ENCODE measurements around the gene WDCP. TPM values are rescaled to one million over a fixed set of nuclear protein-coding genes. Genes with fewer than 3 reads are reported as not detected.
"Not testable (repeated sequence)": the region's sequence is repeated elsewhere in the genome, so short reads cannot be mapped to it uniquely, and the experiment has no call there.

Gene WDCP
- total RNA-seq (2021; fragmentation: NEBNext Ultra II Directional; extraction: Animal tissue kit (Norgen Biotek cat#: 25700)), result 10 to 100 TPM; 12.0 to 19.4 (median 13.5) TPM
- long read RNA-seq, partial matches to known transcripts, result 3 of 7 reads
- long read RNA-seq, other reads (novel, unspliced or antisense), result 0 of 7 reads

GRCh38 chr2:24046930-24047702, at the start of gene WDCP:
WDCP (minus strand) TSS chr2:24047391; CDS start chr2:24039494, 7,897 bp downstream.
- peaks cover 6% of the 10 kb centered on the region; the same call in 1 of the 2 replicates for H3K36me3 Mint-ChIP-seq (ENCODE audit: low read depth)
- peaks cover 31% of the 10 kb centered on the region for H3K4me1 Mint-ChIP-seq (ENCODE audit: low read depth)
- H3K27ac Mint-ChIP-seq, result peak within 1 kb of the TSS; percentile 80
- no peak for TF ChIP-seq CTCF (IDR thresholded peaks at IDR 0.05)
- no peaks in the 10 kb centered on the region; the same call in 1 of the 2 replicates for H3K27me3 Mint-ChIP-seq (ENCODE audit: insufficient read depth)
- H3K4me3 Mint-ChIP-seq, result peak within 1 kb of the TSS; percentile 96
- H3K9me3 Mint-ChIP-seq, result no peaks in the 10 kb centered on the region
- DNase-seq, result peak; percentile 99

DNA sequence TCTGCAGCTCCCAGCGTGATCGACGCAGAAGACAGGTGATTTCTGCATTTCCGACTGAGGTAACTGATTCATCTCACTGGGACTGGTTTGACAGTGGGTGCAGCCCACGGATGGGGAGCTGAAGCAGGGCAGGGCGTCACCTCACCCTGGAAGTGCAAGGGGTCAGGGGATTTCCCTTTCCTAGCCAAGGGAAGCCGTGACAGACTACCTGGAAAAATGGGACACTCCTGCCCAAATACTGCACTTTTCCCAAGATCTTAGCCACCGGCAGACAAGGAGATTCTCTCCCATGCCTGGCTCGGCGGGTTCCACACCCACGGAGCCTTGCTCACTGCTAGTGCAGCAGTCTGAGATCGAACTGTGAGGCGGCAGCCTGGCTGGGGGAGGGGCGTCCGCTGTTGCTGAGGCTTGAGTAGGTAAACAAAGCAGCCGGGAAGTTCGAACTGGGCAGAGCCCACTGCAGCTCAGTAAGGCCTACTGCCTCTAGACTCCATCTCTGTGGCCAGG, 48.0 kb upstream of the WDCP start:
- not testable (repeated sequence) for H3K4me3 Mint-ChIP-seq; H3K27ac Mint-ChIP-seq; H3K27me3 Mint-ChIP-seq (ENCODE audit: insufficient read depth); DNase-seq; H3K4me1 Mint-ChIP-seq (ENCODE audit: low read depth); H3K9me3 Mint-ChIP-seq
- H3K36me3 Mint-ChIP-seq (ENCODE audit: low read depth), result peaks cover 19% of the 10 kb centered on the region; the same call in 1 of the 2 replicates

GRCh38 chr2:24093270-24093669, 46.1 kb upstream of the WDCP start:
- not testable (repeated sequence) for H3K4me1 Mint-ChIP-seq (ENCODE audit: low read depth); H3K27me3 Mint-ChIP-seq (ENCODE audit: insufficient read depth); DNase-seq; H3K27ac Mint-ChIP-seq; H3K9me3 Mint-ChIP-seq; H3K4me3 Mint-ChIP-seq
- peaks cover 14% of the 10 kb centered on the region; the same call in 1 of the 2 replicates for H3K36me3 Mint-ChIP-seq (ENCODE audit: low read depth)

GRCh38 chr2:24088821-24089359, 41.7 kb upstream of the WDCP start:
- H3K9me3 Mint-ChIP-seq, result no peaks in the 10 kb centered on the region
- TF ChIP-seq CTCF (IDR thresholded peaks at IDR 0.05), result no peak
- no peaks in the 10 kb centered on the region; the same call in 1 of the 2 replicates for H3K27me3 Mint-ChIP-seq (ENCODE audit: insufficient read depth)
- no peaks in the 10 kb centered on the region for H3K36me3 Mint-ChIP-seq (ENCODE audit: low read depth)
- H3K4me3 Mint-ChIP-seq, result no peak overlapping the region
- no peak for DNase-seq
- peaks cover 9% of the 10 kb centered on the region for H3K4me1 Mint-ChIP-seq (ENCODE audit: low read depth)
- H3K27ac Mint-ChIP-seq, result no peak overlapping the region

DNA sequence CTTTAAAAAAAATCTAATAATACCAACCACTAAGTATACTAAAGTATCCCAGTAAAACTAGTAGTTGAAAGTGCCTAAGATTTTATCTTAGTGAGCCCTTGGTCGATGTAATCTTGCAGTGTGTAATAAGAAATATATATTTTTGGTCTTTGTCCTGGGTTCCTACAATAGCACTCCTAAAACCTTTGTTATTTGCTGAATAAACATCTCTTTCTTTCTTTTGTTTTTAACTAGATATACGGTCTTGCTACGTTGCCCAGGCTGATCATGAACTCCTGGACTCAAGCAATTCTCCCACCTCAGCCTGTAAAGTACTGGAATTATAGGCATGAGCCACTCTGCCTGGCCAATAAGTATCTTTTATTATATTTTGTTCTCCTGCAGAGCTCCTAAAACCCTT, 39.8 kb upstream of the WDCP start:
- no peak overlapping the region for H3K4me3 Mint-ChIP-seq
- H3K4me1 Mint-ChIP-seq (ENCODE audit: low read depth), result peaks cover 28% of the 10 kb centered on the region
- H3K27ac Mint-ChIP-seq, result no peak overlapping the region
- no peak for TF ChIP-seq CTCF (IDR thresholded peaks at IDR 0.05)
- no peak for DNase-seq
- no peaks in the 10 kb centered on the region; the same call in none of the 2 replicates for H3K27me3 Mint-ChIP-seq (ENCODE audit: insufficient read depth)
- H3K9me3 Mint-ChIP-seq, result no peaks in the 10 kb centered on the region
- H3K36me3 Mint-ChIP-seq (ENCODE audit: low read depth), result peaks cover 5% of the 10 kb centered on the region

DNA sequence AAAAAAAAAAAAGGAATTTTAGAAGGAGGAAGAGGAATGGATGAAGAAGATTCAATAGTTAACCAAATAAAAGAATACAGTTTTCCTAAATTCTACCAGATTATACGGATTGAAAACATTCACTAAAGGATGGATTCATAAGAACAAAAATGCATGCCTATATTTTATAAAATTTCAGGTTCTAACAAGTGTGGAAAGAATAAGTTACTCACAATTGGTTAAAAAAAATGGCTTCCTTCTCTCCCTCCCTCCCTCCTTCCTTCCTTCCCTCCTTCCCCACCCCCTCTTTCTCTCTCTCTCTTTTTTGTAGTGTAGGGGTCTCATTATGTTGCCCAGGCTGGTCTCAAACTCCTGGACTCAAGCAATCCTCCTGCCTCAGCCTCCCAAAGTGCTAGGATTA, 39.0 kb upstream of the WDCP start:
- TF ChIP-seq CTCF (IDR thresholded peaks at IDR 0.05), result no peak
- peaks cover 10% of the 10 kb centered on the region for H3K36me3 Mint-ChIP-seq (ENCODE audit: low read depth)
- no peak overlapping the region for H3K4me3 Mint-ChIP-seq
- peaks cover 36% of the 10 kb centered on the region for H3K4me1 Mint-ChIP-seq (ENCODE audit: low read depth)
- no peak overlapping the region for H3K27ac Mint-ChIP-seq
- H3K27me3 Mint-ChIP-seq (ENCODE audit: insufficient read depth), result no peaks in the 10 kb centered on the region; the same call in none of the 2 replicates
- DNase-seq, result no peak
- H3K9me3 Mint-ChIP-seq, result no peaks in the 10 kb centered on the region

All from HFFc6 (cell line).